Esophagus muscularis mucosa (tissue), 4 donors: ENCODE measurements around the gene ARL2BP. TPM values are rescaled to one million over a fixed set of nuclear protein-coding genes. Genes with fewer than 3 reads are reported as not detected.

Experiments
- DNase-seq: peaks from one replicate; pipeline ENCODE4 v3.0.0-alpha.2; 2017; ENCODE audit errors: extremely low spot score
- H3K27ac ChIP-seq, 4 donors: fragments of 200-600 bp; sonication (generic); replicated peaks in 1 of 4; 1 replicate in 3 of 4; 2 replicates in 1 of 4; pipeline ENCODE4 v1.5.1; 2016 to 2019; ENCODE audit warnings: mild to moderate bottlenecking in 1 of 4
- H3K27me3 ChIP-seq, 4 donors: fragments of 200-600 bp; sonication (generic); one replicate each; pipeline versions ENCODE4 v1.5.1 to v1.6.0; 2016 to 2019
- H3K36me3 ChIP-seq, 4 donors: fragments of 200-600 bp; sonication (generic); one replicate each; pipeline ENCODE4 v1.5.1; 2016 to 2019
- H3K4me1 ChIP-seq, 4 donors: fragments of 200-600 bp; sonication (generic); one replicate each; pipeline ENCODE4 v1.5.1; 2016 to 2019
- H3K4me3 ChIP-seq, 4 donors: fragments of 200-600 bp; sonication (generic); 1 replicate in 2 of 4; 2 replicates in 2 of 4; pipeline ENCODE4 v1.5.1; 2016 to 2019; ENCODE audit warnings: mild to moderate bottlenecking in 4 of 4, moderate library complexity in 1 of 4
- H3K9me3 ChIP-seq, 4 donors: fragments of 200-600 bp; sonication (generic); 1 replicate in 3 of 4; 2 replicates in 1 of 4; pipeline ENCODE4 v1.5.1; 2016 to 2019
- CTCF ChIP-seq, 3 experiments: fragments of 200-600 bp in 2 of 3; fragments of 450-650 bp in 1 of 3; sonication (generic) in 2 of 3; IDR thresholded peaks; one replicate each; pipeline ENCODE4 v1.5.1; 2017 to 2019; ENCODE audit warnings: antibody characterized with exemption in 3 of 3, mild to moderate bottlenecking in 2 of 3, moderate library complexity in 1 of 3
- EP300 ChIP-seq: sonication (generic); formaldehyde crosslinking; IDR thresholded peaks from one replicate; pipeline ENCODE4 v1.6.1; 2017; ENCODE audit warnings: antibody characterized with exemption
- POLR2A ChIP-seq: fragments of 450-650 bp; IDR thresholded peaks from one replicate; pipeline ENCODE4 v1.6.1; 2017; ENCODE audit warnings: antibody characterized with exemption, moderate library complexity, mild to moderate bottlenecking, low read depth
- POLR2AphosphoS5 ChIP-seq, 2 donors: sonication (generic); formaldehyde crosslinking; IDR thresholded peaks; one replicate each; pipeline ENCODE4 v1.6.1; 2017; ENCODE audit warnings: antibody characterized with exemption in 2 of 2
- WGBS: methylation state at CpG from one replicate; pipeline ENCODE4 v1.1.5; 2018; 5-methylcytosine and 5-hydroxymethylcytosine counted together
- intact Hi-C: fragments of 100-400 bp; cut with DNase I; formaldehyde crosslinking; loops from one replicate; pipeline ENCODE4 v1.15.1; 2023
- total RNA-seq, 4 donors: library from RNA; depleted of rRNA; stranded (reverse); fragments of >200 nt; gene quantifications; one replicate each; pipeline versions ENCODE4 v1.1.0 to v1.2.1, GENCODE V29; 2016

Gene ARL2BP
- total RNA-seq, 4 donors from 2014 or later: 58.1 to 77.4 (median 66.9) TPM

- 60% methylated on average over 14 of the region's 14 CpGs for WGBS
- TF ChIP-seq POLR2A (no peak), POLR2AphosphoS5 (IDR thresholded peaks at IDR 0.05) (no peak), CTCF (IDR thresholded peaks at IDR 0.05) (no peak), EP300 (no peak)
Observed at GRCh38 chr16:57289391-57290257, 44.6 kb downstream of the ARL2BP start.

GRCh38 chr16:57297856-57298255 lies 52.8 kb downstream of the ARL2BP start:
- no peak overlapping the region for H3K27ac ChIP-seq
- WGBS: 55% methylated on average over 13 of the region's 13 CpGs
- no peak for DNase-seq
- H3K4me1 ChIP-seq: peaks cover 19 to 24% (median 22%) of the 10 kb centered on the region in 4 donors
- no peak for TF ChIP-seq CTCF (IDR thresholded peaks at IDR 0.05)
- no peak for TF ChIP-seq EP300
- TF ChIP-seq POLR2A: no peak
- intact Hi-C loops: loop anchor here (5.0 kb wide), 2 partner anchors 51 to 206 kb away; partner anchors contain the start of genes ARL2BP and CPNE2
- no peak overlapping the region for H3K4me3 ChIP-seq
- peaks cover 0 to 4% (median 0%) of the 10 kb centered on the region in 4 donors for H3K9me3 ChIP-seq
- H3K27me3 ChIP-seq: no peaks in the 10 kb centered on the region
- H3K36me3 ChIP-seq: no peaks in the 10 kb centered on the region

More at GRCh38 chr16:57289391-57290257, 44.6 kb downstream of the ARL2BP start:
- no peak overlapping the region for H3K4me3 ChIP-seq
- no peaks in the 10 kb centered on the region for H3K9me3 ChIP-seq
- no peak for DNase-seq
- peaks cover 5 to 12% (median 6%) of the 10 kb centered on the region in 4 donors for H3K4me1 ChIP-seq
- no peaks in the 10 kb centered on the region for H3K36me3 ChIP-seq
- no peak overlapping the region for H3K27ac ChIP-seq
- peaks cover 0 to 9% (median under 1%) of the 10 kb centered on the region in 4 donors for H3K27me3 ChIP-seq
- intact Hi-C loops: no loop called here

- Histone ChIP-seq H3K27ac (peak overlapping the region; percentile 88 to 97 (median 92)), H3K4me1 (peaks cover 27 to 31% (median 28%) of the 10 kb centered on the region in 4 donors), H3K9me3 (peaks cover 0 to 4% (median 0%) of the 10 kb centered on the region in 4 donors), H3K27me3 (no peaks in the 10 kb centered on the region), H3K4me3 (peak overlapping the region; percentile 47 to 65 (median 52)), H3K36me3 (no peaks in the 10 kb centered on the region)
- DNase-seq: no peak
- 14% methylated on average over 14 of the region's 14 CpGs for WGBS
- intact Hi-C loops: loop anchor here (5.0 kb wide), 2 partner anchors 52 to 207 kb away; partner anchors contain the start of genes ARL2BP and CPNE2
- TF ChIP-seq EP300 (no peak), POLR2AphosphoS5 (IDR thresholded peaks at IDR 0.05) (no peak), POLR2A (no peak), CTCF (IDR thresholded peaks at IDR 0.05) (no peak)
Observed at GRCh38 chr16:57299009-57299718, 54.1 kb downstream of the ARL2BP start.

GRCh38 chr16:57299719-57300386 lies 54.8 kb downstream of the ARL2BP start:
- H3K27me3 ChIP-seq: no peaks in the 10 kb centered on the region

More at GRCh38 chr16:57299719-57300386, 54.8 kb downstream of the ARL2BP start:
- no peaks in the 10 kb centered on the region for H3K36me3 ChIP-seq
- H3K4me1 ChIP-seq: peaks cover 34 to 38% (median 35%) of the 10 kb centered on the region in 4 donors
- intact Hi-C loops: loop anchor here (1.0 to 5.0 kb wide), 5 partner anchors 53 to 227 kb away; partner anchors contain the start of genes ARL2BP, CPNE2 and CX3CL1
- peak; percentile 97 for DNase-seq
- H3K27ac ChIP-seq: peak overlapping the region; percentile 88 to 97 (median 92)
- peaks cover 0 to 4% (median 0%) of the 10 kb centered on the region in 4 donors for H3K9me3 ChIP-seq
- H3K4me3 ChIP-seq: peak overlapping the region; percentile 47 to 65 (median 52)
- WGBS: 2% methylated on average over 30 of the region's 35 CpGs
- TF ChIP-seq POLR2A (no peak), POLR2AphosphoS5 (IDR thresholded peaks at IDR 0.05) (peak in 1 of 2 donors; percentile 85), CTCF (IDR thresholded peaks at IDR 0.05) (peak in 2 of 3 experiments; percentile 40 to 55), EP300 (no peak)
